Prostate gland (tissue), 2 donors: ENCODE data around the gene MRAP.

Experiments
- CTCF ChIP-seq, 4 experiments: fragments of 200-600 bp in 2 of 4; fragments of 450-650 bp in 2 of 4; sonication (generic) in 2 of 4; IDR thresholded peaks; 1 replicate in 3 of 4; 2 replicates in 1 of 4; pipeline ENCODE4 v1.5.1; 2016 to 2019; ENCODE audit warnings: antibody characterized with exemption in 4 of 4, mild to moderate bottlenecking in 2 of 4, moderate library complexity in 2 of 4
- POLR2A ChIP-seq: fragments of 450-650 bp; IDR thresholded peaks from one replicate; pipeline ENCODE4 v1.6.1; 2016; ENCODE audit warnings: antibody characterized with exemption, mild to moderate bottlenecking
- POLR2AphosphoS5 ChIP-seq: sonication (generic); formaldehyde crosslinking; IDR thresholded peaks from one replicate; pipeline ENCODE4 v1.6.1; 2017; ENCODE audit warnings: antibody characterized with exemption

GRCh38 chr21:32352526-32352925, 53.9 kb downstream of the MRAP start:
- TF ChIP-seq POLR2AphosphoS5: no peak
- TF ChIP-seq CTCF (IDR thresholded peaks at IDR 0.05): no peak
- no peak for TF ChIP-seq POLR2A
